HepG2 (cell line): ENCODE measurements around the gene PERCC1. TPM values are rescaled to one million over a fixed set of nuclear protein-coding genes. Genes with fewer than 3 reads are reported as not detected.
A peak's percentile ranks its signal among the peaks of the same experiment; 100 is the strongest.

ENCODE experiments used
- CHD4 ChIP-seq: fragments of 200-600 bp; sonication (generic); IDR thresholded peaks from 2 replicates; pipeline ENCODE4 v1.7.0; 2017; ENCODE audit warnings: mild to moderate bottlenecking, low read length, borderline replicate concordance
- DNMT3B ChIP-seq: conservative IDR thresholded peaks from 2 replicates; pipeline ENCODE4 v1.6.1; 2016; ENCODE audit warnings: missing biosample characterization, control low read depth
- FOXK1 ChIP-seq: sonication (generic); formaldehyde crosslinking; IDR thresholded peaks from 2 replicates; pipeline ENCODE4 v1.4.0; 2020; ENCODE audit warnings: low read depth, missing genetic modification reagents, borderline replicate concordance
- MATR3 ChIP-seq: sonication (generic); formaldehyde crosslinking; IDR thresholded peaks from 2 replicates; pipeline ENCODE4 v1.4.0; 2020; ENCODE audit warnings: missing genetic modification reagents
- MNT ChIP-seq: fragments of 450-650 bp; IDR thresholded peaks from 2 replicates; pipeline ENCODE4 v1.6.1; 2016
- ONECUT2 ChIP-seq: sonication (generic); formaldehyde crosslinking; IDR thresholded peaks from 2 replicates; pipeline ENCODE4 v1.4.0; 2020; ENCODE audit warnings: missing genetic modification reagents
- POLR2G ChIP-seq: fragments of 200-400 bp; formaldehyde crosslinking; IDR thresholded peaks from 2 replicates; pipeline ENCODE4 v1.6.1; 2018; ENCODE audit warnings: mild to moderate bottlenecking, low read depth, low read length, moderate library complexity
- THRA ChIP-seq: sonication (generic); formaldehyde crosslinking; IDR thresholded peaks from 2 replicates; pipeline ENCODE4 v1.4.0; 2020; ENCODE audit warnings: missing genetic modification reagents, borderline replicate concordance
- ZBTB2 ChIP-seq: sonication (generic); formaldehyde crosslinking; IDR thresholded peaks from 2 replicates; pipeline ENCODE4 v1.8.0; 2022; ENCODE audit warnings: low read depth, missing genetic modification reagents
- ZBTB7A ChIP-seq: sonication (generic); formaldehyde crosslinking; IDR thresholded peaks from 2 replicates; pipeline ENCODE4 v1.8.0; 2022; ENCODE audit warnings: mild to moderate bottlenecking, missing genetic modification reagents
- ZFP41 ChIP-seq: sonication (generic); formaldehyde crosslinking; IDR thresholded peaks from 2 replicates; pipeline ENCODE4 v1.4.0; 2020; ENCODE audit warnings: mild to moderate bottlenecking, missing genetic modification reagents, borderline replicate concordance
- ZNF430 ChIP-seq: sonication (generic); formaldehyde crosslinking; IDR thresholded peaks from 2 replicates; pipeline ENCODE4 v1.9.0; 2021; ENCODE audit warnings: mild to moderate bottlenecking, missing genetic modification reagents
- ZNF589 ChIP-seq: sonication (generic); formaldehyde crosslinking; conservative IDR thresholded peaks from 2 replicates; pipeline ENCODE4 v1.8.0; 2022; ENCODE audit warnings: mild to moderate bottlenecking, moderate library complexity, missing genetic modification reagents
- ZNF672 ChIP-seq: sonication (generic); formaldehyde crosslinking; IDR thresholded peaks from 2 replicates; pipeline ENCODE4 v1.8.1; 2022; ENCODE audit warnings: missing genetic modification reagents
- ZNF720 ChIP-seq: sonication (generic); formaldehyde crosslinking; IDR thresholded peaks from 2 replicates; pipeline ENCODE4 v1.4.0; 2020; ENCODE audit warnings: missing genetic modification reagents
- ZSCAN12 ChIP-seq: sonication (generic); formaldehyde crosslinking; IDR thresholded peaks from 2 replicates; pipeline ENCODE4 v1.9.0; 2021; ENCODE audit warnings: mild to moderate bottlenecking, missing genetic modification reagents
- polyA plus RNA-seq, 8 experiments: library from polyadenylated mRNA; depleted of rRNA in 3 of 8; stranded (reverse) in 7 of 8; unstranded in 1 of 8; fragments of >200 nt; fragmentation: Illumina TruSeq in 4 of 8; extraction: Trizol in 4 of 8; gene quantifications; 2 replicates each; pipeline versions ENCODE4 v1.2.1 to v1.2.3, GENCODE V29; 2011 to 2016; ENCODE audit warnings: low read depth in 4 of 8, missing spikeins in 1 of 8, mixed read lengths in 1 of 8; ENCODE audit not compliant: insufficient read depth in 1 of 8
- total RNA-seq, 5 experiments: library from RNA; depleted of rRNA; stranded (reverse); fragments of >200 nt; fragmentation: Illumina TruSeq; extraction: Trizol; gene quantifications; 2 replicates each; pipeline ENCODE4 v1.2.3, GENCODE V29; 2016; ENCODE audit warnings: low read depth in 1 of 5
- TF ChIP-seq, protein P1 (sequence below): sonication (generic); formaldehyde crosslinking; IDR thresholded peaks from 2 replicates; pipeline ENCODE4 v1.4.0; 2020; ENCODE audit warnings: missing genetic modification reagents
- TF ChIP-seq, protein P2 (sequence below): sonication (generic); formaldehyde crosslinking; IDR thresholded peaks from 2 replicates; pipeline ENCODE4 v1.8.1; 2022; ENCODE audit warnings: mild to moderate bottlenecking, missing genetic modification reagents
- TF ChIP-seq, protein P3 (sequence below): sonication (generic); formaldehyde crosslinking; IDR thresholded peaks from 2 replicates; pipeline ENCODE4 v1.8.1; 2023; ENCODE audit warnings: mild to moderate bottlenecking, missing genetic modification reagents, borderline replicate concordance
- TF ChIP-seq, protein P4 (sequence below): sonication (generic); formaldehyde crosslinking; IDR thresholded peaks from 2 replicates; pipeline ENCODE4 v1.4.0; 2020; ENCODE audit warnings: mild to moderate bottlenecking, low read depth, missing genetic modification reagents

The PERCC1 gene
- total and polyA plus RNA-seq, 2 of the 13 experiments (the other 11 are each of a cell fraction or from before 2014, with no cell fraction given) = 0.15 TPM; not detected in 1

- TF ChIP-seq MNT = no peak
- 0 out of 2 replicates have a peak, but pooled peaks have one; percentile 57 for TF ChIP-seq ZBTB7A
- no peak for TF ChIP-seq ZBTB2 (CRISPR knock-in tag)
- TF ChIP-seq, protein P1, sequence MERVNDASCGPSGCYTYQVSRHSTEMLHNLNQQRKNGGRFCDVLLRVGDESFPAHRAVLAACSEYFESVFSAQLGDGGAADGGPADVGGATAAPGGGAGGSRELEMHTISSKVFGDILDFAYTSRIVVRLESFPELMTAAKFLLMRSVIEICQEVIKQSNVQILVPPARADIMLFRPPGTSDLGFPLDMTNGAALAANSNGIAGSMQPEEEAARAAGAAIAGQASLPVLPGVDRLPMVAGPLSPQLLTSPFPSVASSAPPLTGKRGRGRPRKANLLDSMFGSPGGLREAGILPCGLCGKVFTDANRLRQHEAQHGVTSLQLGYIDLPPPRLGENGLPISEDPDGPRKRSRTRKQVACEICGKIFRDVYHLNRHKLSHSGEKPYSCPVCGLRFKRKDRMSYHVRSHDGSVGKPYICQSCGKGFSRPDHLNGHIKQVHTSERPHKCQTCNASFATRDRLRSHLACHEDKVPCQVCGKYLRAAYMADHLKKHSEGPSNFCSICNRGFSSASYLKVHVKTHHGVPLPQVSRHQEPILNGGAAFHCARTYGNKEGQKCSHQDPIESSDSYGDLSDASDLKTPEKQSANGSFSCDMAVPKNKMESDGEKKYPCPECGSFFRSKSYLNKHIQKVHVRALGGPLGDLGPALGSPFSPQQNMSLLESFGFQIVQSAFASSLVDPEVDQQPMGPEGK (CRISPR knock-in tag) = peak; percentile 15; the same call in 1 of the 2 replicates
- no peak for TF ChIP-seq THRA (CRISPR knock-in tag)
- TF ChIP-seq ZNF589 (CRISPR knock-in tag) = no peak
- TF ChIP-seq, protein P2, sequence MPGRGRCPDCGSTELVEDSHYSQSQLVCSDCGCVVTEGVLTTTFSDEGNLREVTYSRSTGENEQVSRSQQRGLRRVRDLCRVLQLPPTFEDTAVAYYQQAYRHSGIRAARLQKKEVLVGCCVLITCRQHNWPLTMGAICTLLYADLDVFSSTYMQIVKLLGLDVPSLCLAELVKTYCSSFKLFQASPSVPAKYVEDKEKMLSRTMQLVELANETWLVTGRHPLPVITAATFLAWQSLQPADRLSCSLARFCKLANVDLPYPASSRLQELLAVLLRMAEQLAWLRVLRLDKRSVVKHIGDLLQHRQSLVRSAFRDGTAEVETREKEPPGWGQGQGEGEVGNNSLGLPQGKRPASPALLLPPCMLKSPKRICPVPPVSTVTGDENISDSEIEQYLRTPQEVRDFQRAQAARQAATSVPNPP (CRISPR knock-in tag) = no peak
- no peak for TF ChIP-seq ZNF672 (CRISPR knock-in tag)
- TF ChIP-seq FOXK1 = peak; percentile 17; the same call in 1 of the 2 replicates
- TF ChIP-seq CHD4 = no peak
- no peak for TF ChIP-seq DNMT3B (CRISPR knock-in tag)
- no peak for TF ChIP-seq ZSCAN12 (CRISPR knock-in tag)
- TF ChIP-seq ONECUT2 (CRISPR knock-in tag) = no peak
- no peak for TF ChIP-seq ZNF720 (CRISPR knock-in tag)
- TF ChIP-seq POLR2G = peak; percentile 64
- TF ChIP-seq MATR3 = no peak
- no peak for TF ChIP-seq ZNF430 (CRISPR knock-in tag)
- TF ChIP-seq, protein P3, sequence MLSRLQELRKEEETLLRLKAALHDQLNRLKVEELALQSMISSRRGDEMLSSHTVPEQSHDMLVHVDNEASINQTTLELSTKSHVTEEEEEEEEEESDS (CRISPR knock-in tag) = no peak
- TF ChIP-seq, protein P4, sequence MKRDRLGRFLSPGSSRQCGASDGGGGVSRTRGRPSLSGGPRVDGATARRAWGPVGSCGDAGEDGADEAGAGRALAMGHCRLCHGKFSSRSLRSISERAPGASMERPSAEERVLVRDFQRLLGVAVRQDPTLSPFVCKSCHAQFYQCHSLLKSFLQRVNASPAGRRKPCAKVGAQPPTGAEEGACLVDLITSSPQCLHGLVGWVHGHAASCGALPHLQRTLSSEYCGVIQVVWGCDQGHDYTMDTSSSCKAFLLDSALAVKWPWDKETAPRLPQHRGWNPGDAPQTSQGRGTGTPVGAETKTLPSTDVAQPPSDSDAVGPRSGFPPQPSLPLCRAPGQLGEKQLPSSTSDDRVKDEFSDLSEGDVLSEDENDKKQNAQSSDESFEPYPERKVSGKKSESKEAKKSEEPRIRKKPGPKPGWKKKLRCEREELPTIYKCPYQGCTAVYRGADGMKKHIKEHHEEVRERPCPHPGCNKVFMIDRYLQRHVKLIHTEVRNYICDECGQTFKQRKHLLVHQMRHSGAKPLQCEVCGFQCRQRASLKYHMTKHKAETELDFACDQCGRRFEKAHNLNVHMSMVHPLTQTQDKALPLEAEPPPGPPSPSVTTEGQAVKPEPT (CRISPR knock-in tag) = no peak
- TF ChIP-seq ZFP41 (CRISPR knock-in tag) = no peak
Measured at GRCh38 chr16:1435921-1436697, 5.2 kb downstream of the PERCC1 start (continued).
